Natural killer cell (primary cell): Measurements from ENCODE around the gene ATP6V1A. TPM values are rescaled to one million over a fixed set of nuclear protein-coding genes. Genes with fewer than 3 reads are reported as not detected.
A peak's percentile ranks its signal among the peaks of the same experiment; 100 is the strongest.

ENCODE experiments used
- ATAC-seq, 3 donors: fragments of 150-1000 bp in 2 of 3; fragments of 200-7000 bp in 1 of 3; cut with Tn5 transposase; 1 replicate in 1 of 3; 2 replicates in 2 of 3; pipeline ENCODE4 v1.10.0; 2021; ENCODE audit warnings: mild to moderate bottlenecking in 2 of 3, moderate library complexity in 2 of 3
- DNase-seq, 2 donors: peaks; one replicate each; pipeline versions ENCODE4 v3.0.0 to v3.0.0-alpha.2; 2013 to 2021; ENCODE audit warnings: mixed read lengths in 1 of 2
- H3K27ac ChIP-seq: one replicate; pipeline ENCODE4 v1.5.1; 2013; ENCODE audit warnings: mild to moderate bottlenecking, low read length
- H3K27me3 ChIP-seq: one replicate; pipeline ENCODE4 v1.6.1; 2013; ENCODE audit warnings: low read length; ENCODE audit not compliant: control insufficient read depth, insufficient read depth
- H3K36me3 ChIP-seq: one replicate; pipeline ENCODE4 v1.6.1; 2013; ENCODE audit warnings: low read length; ENCODE audit not compliant: control insufficient read depth, insufficient read depth
- H3K4me1 ChIP-seq: one replicate; pipeline ENCODE4 v1.6.1; 2013; ENCODE audit warnings: low read length; ENCODE audit not compliant: control insufficient read depth, insufficient read depth
- H3K4me3 ChIP-seq: one replicate; pipeline ENCODE4 v1.5.1; 2013; ENCODE audit warnings: low read length
- H3K9me3 ChIP-seq: one replicate; pipeline ENCODE4 v1.6.1; 2013; ENCODE audit warnings: low read length; ENCODE audit not compliant: control insufficient read depth, insufficient read depth
- H3K27ac Mint-ChIP-seq, 2 donors: one replicate each; pipeline ENCODE4 v1.8.0; 2022; ENCODE audit warnings: mild to moderate bottlenecking in 2 of 2, mixed read lengths in 2 of 2, moderate library complexity in 1 of 2
- H3K27me3 Mint-ChIP-seq, 2 donors: one replicate each; pipeline ENCODE4 v1.8.0; 2022; ENCODE audit warnings: low read depth in 2 of 2, mixed read lengths in 2 of 2
- H3K36me3 Mint-ChIP-seq: one replicate; pipeline ENCODE4 v1.8.0; 2022; ENCODE audit warnings: mixed read lengths
- H3K4me1 Mint-ChIP-seq, 2 donors: one replicate each; pipeline ENCODE4 v1.8.0; 2022; ENCODE audit warnings: mixed read lengths in 2 of 2
- H3K4me3 Mint-ChIP-seq: one replicate; pipeline ENCODE4 v1.8.0; 2022; ENCODE audit warnings: mild to moderate bottlenecking, moderate library complexity, mixed read lengths
- H3K9me3 Mint-ChIP-seq, 2 donors: one replicate each; pipeline ENCODE4 v1.8.0; 2022; ENCODE audit warnings: mixed read lengths in 2 of 2
- CTCF ChIP-seq: fragments of 200-600 bp; IDR thresholded peaks from one replicate; pipeline ENCODE4 v1.8.0; 2022; ENCODE audit warnings: antibody characterized with exemption
- WGBS: methylation state at CpG from one replicate; pipeline ENCODE4 v1.1.7; 2013; ENCODE audit warnings: missing lambda C conversion rate; ENCODE audit not compliant: insufficient coverage; 5-methylcytosine and 5-hydroxymethylcytosine counted together
- intact Hi-C: fragments of 100-400 bp; cut with micrococcal nuclease; formaldehyde crosslinking; loops from one replicate; pipeline ENCODE4 v1.14.2; 2022
- total RNA-seq, 4 donors: library from RNA; stranded (reverse); fragments of 120-200 nt in 1 of 4; gene quantifications; one replicate each; pipeline versions ENCODE4 v1.2.3 to v1.2.4, GENCODE V29; 2013 to 2022

Gene ATP6V1A
- total RNA-seq, 3 donors from 2014 or later (not counting 1 experiment from before 2014, with no cell fraction given): 26.3 to 31.9 (median 30.0) TPM

GRCh38 chr3:113717308-113717707, 29.5 kb upstream of the ATP6V1A start:
- Mint-ChIP-seq H3K4me3 (no peak overlapping the region), H3K4me1 (peaks cover 13 to 15% of the 10 kb centered on the region in 2 donors), H3K36me3 (peaks cover 12% of the 10 kb centered on the region), H3K27ac (peak overlapping the region; percentile 8 to 59), H3K27me3 (no peaks in the 10 kb centered on the region), H3K9me3 (no peaks in the 10 kb centered on the region)
- Histone ChIP-seq H3K27ac (no peak overlapping the region), H3K9me3 (no peaks in the 10 kb centered on the region), H3K4me1 (no peaks in the 10 kb centered on the region), H3K27me3 (no peaks in the 10 kb centered on the region), H3K36me3 (peaks cover 34% of the 10 kb centered on the region), H3K4me3 (no peak overlapping the region)
- WGBS: 97% methylated on average over 3 of the region's 3 CpGs
- DNase-seq (no peak), ATAC-seq (no peak)
- intact Hi-C loops: no loop called here
- no peak for TF ChIP-seq CTCF

GRCh38 chr3:113717818-113718217, 29.0 kb upstream of the ATP6V1A start:
- Mint-ChIP-seq H3K36me3 (peaks cover 12% of the 10 kb centered on the region), H3K27me3 (no peaks in the 10 kb centered on the region), H3K27ac (peak overlapping the region; percentile 8 to 59), H3K4me3 (no peak overlapping the region), H3K9me3 (no peaks in the 10 kb centered on the region), H3K4me1 (peaks cover 15 to 20% of the 10 kb centered on the region in 2 donors)
- no peak overlapping the region for H3K27ac ChIP-seq
- H3K4me1 ChIP-seq: no peaks in the 10 kb centered on the region
- intact Hi-C loops: no loop called here
- ATAC-seq (no peak), DNase-seq (no peak)
- no peak overlapping the region for H3K4me3 ChIP-seq
- H3K36me3 ChIP-seq: peaks cover 39% of the 10 kb centered on the region
- TF ChIP-seq CTCF: no peak
- H3K9me3 ChIP-seq: no peaks in the 10 kb centered on the region
- no peaks in the 10 kb centered on the region for H3K27me3 ChIP-seq
- 91% methylated on average over 3 of the region's 3 CpGs for WGBS

- no CpG with 5 or more reads among the region's 1 CpG for WGBS
- no peak overlapping the region for H3K27ac Mint-ChIP-seq
- Histone ChIP-seq H3K27ac (no peak overlapping the region), H3K27me3 (no peaks in the 10 kb centered on the region), H3K36me3 (peaks cover 45% of the 10 kb centered on the region), H3K4me3 (no peak overlapping the region), H3K4me1 (no peaks in the 10 kb centered on the region), H3K9me3 (no peaks in the 10 kb centered on the region)
- peaks cover 23 to 34% of the 10 kb centered on the region in 2 donors for H3K4me1 Mint-ChIP-seq
- ATAC-seq (no peak), DNase-seq (no peak)
- H3K27me3 Mint-ChIP-seq: no peaks in the 10 kb centered on the region
- H3K4me3 Mint-ChIP-seq: no peak overlapping the region
- H3K9me3 Mint-ChIP-seq: no peaks in the 10 kb centered on the region
- intact Hi-C loops: no loop called here
- H3K36me3 Mint-ChIP-seq: peaks cover 12% of the 10 kb centered on the region
- no peak for TF ChIP-seq CTCF
These were observed 27.5 kb upstream of the ATP6V1A start for GRCh38 chr3:113719294-113719693.

- DNase-seq (no peak), ATAC-seq (no peak)
- Histone ChIP-seq H3K4me1 (no peaks in the 10 kb centered on the region), H3K4me3 (no peak overlapping the region), H3K27me3 (no peaks in the 10 kb centered on the region), H3K36me3 (peaks cover 45% of the 10 kb centered on the region), H3K9me3 (no peaks in the 10 kb centered on the region), H3K27ac (no peak overlapping the region)
- intact Hi-C loops: no loop called here
- H3K9me3 Mint-ChIP-seq: no peaks in the 10 kb centered on the region
- H3K27me3 Mint-ChIP-seq: no peaks in the 10 kb centered on the region
- peaks cover 12% of the 10 kb centered on the region for H3K36me3 Mint-ChIP-seq
- no peak overlapping the region for H3K4me3 Mint-ChIP-seq
- no peak overlapping the region for H3K27ac Mint-ChIP-seq
- 100% methylated on average over 2 of the region's 2 CpGs for WGBS
- H3K4me1 Mint-ChIP-seq: peaks cover 27 to 37% of the 10 kb centered on the region in 2 donors
- no peak for TF ChIP-seq CTCF
These were observed 27.1 kb upstream of the ATP6V1A start for GRCh38 chr3:113719758-113720157.
